K562 (cell line): ENCODE data around the gene UNC45A. TPM values are rescaled to one million over a fixed set of nuclear protein-coding genes. Genes with fewer than 3 reads are reported as not detected.

Experiments used
- ATAC-seq: fragments of 200-7000 bp; cut with Tn5 transposase; 3 replicates; pipeline ENCODE4 v1.9.1; 2020; ENCODE audit warnings: moderate library complexity
- BruUV-seq: library from RNA; stranded (reverse); fragments of 400-500 nt; replicated peaks from 2 replicates; lab custom pipeline; 2021; lab: Mats Ljungman, UMichigan
- CTCF ChIA-PET: fragments of 300-600 bp; formaldehyde crosslinking; extraction: SDS; loops from one replicate; lab custom pipeline; 2021; ENCODE audit warnings: low intra/inter-chr PET ratio; lab: Yijun Ruan, JAX
- POLR2A ChIA-PET: fragments of 300-600, 350-650 bp; sonication (Branson Sonifier 250); formaldehyde crosslinking; extraction: SDS; loops from one replicate; lab custom pipeline; 2021; ENCODE audit warnings: antibody characterized with exemption, inconsistent platforms; lab: Yijun Ruan, JAX
- DNase-seq, 4 experiments: peaks; one replicate each; pipeline versions ENCODE4 v3.0.0 to v3.0.0-alpha.2; 2011 to 2018; ENCODE audit warnings: low spot score in 3 of 4, mixed read lengths in 3 of 4; ENCODE audit errors: extremely low read depth in 1 of 4
- FAIRE-seq: peaks from 2 replicates; lab custom pipeline; 2011; peaks lifted over from hg19 to GRCh38; lab: Jason Lieb, UNC
- H2AFZ ChIP-seq: 2 replicates; pipeline ENCODE4 v1.6.0; 2011; ENCODE audit warnings: low read depth, low read length, control low read depth, inconsistent platforms
- H3K27ac ChIP-seq: fragments of 200-600 bp; 3 replicates; pipeline ENCODE4 v1.8.0; 2011; ENCODE audit warnings: low read depth, mild to moderate bottlenecking, control low read depth, inconsistent platforms, low read length, moderate library complexity, mixed read lengths; ENCODE audit errors: extremely low read depth
- H3K27me3 ChIP-seq, 2 experiments: fragments of 300-600 bp in 1 of 2; 2 replicates in 1 of 2; 3 replicates in 1 of 2; pipeline versions ENCODE4 v1.6.0 to v1.8.0; 2011; ENCODE audit warnings: inconsistent platforms in 2 of 2, low read length in 2 of 2, mild to moderate bottlenecking in 1 of 2, mixed read lengths in 1 of 2, moderate library complexity in 1 of 2; ENCODE audit not compliant: control insufficient read depth in 2 of 2, insufficient read depth in 2 of 2
- H3K36me3 ChIP-seq: fragments of 300-600 bp; 3 replicates; pipeline ENCODE4 v1.8.0; 2011; ENCODE audit warnings: mild to moderate bottlenecking, low read length, inconsistent platforms; ENCODE audit not compliant: control insufficient read depth, insufficient read depth
- H3K4me1 ChIP-seq, 2 experiments: fragments of 200-600 bp in 1 of 2; replicated peaks in 1 of 2; 2 replicates in 1 of 2; 3 replicates in 1 of 2; pipeline versions ENCODE4 v1.5.1 to v1.8.0; 2011; ENCODE audit warnings: inconsistent platforms in 2 of 2, low read length in 2 of 2, mild to moderate bottlenecking in 1 of 2, mixed read lengths in 1 of 2, moderate library complexity in 1 of 2; ENCODE audit not compliant: control insufficient read depth in 2 of 2, insufficient read depth in 2 of 2
- H3K4me2 ChIP-seq: 2 replicates; pipeline ENCODE4 v1.6.1; 2011; ENCODE audit warnings: low read length, control low read depth, inconsistent platforms, mixed read lengths; ENCODE audit not compliant: insufficient read depth
- H3K4me3 ChIP-seq: fragments of 200-600 bp; sonication (generic), shearing (Covaris generic); 2 replicates; pipeline ENCODE4 v1.5.1; 2016; ENCODE audit warnings: control low read depth, inconsistent platforms
- H3K79me2 ChIP-seq: fragments of 200-600 bp; 3 replicates; pipeline ENCODE4 v1.8.0; 2011; ENCODE audit warnings: low read length, inconsistent platforms; ENCODE audit not compliant: control insufficient read depth, insufficient read depth
- H3K9ac ChIP-seq, 2 experiments: 2 replicates each; pipeline versions ENCODE4 v1.6.0 to v1.6.1; 2011; ENCODE audit warnings: low read depth in 2 of 2, low read length in 2 of 2, control low read depth in 1 of 2, inconsistent platforms in 1 of 2, mild to moderate bottlenecking in 1 of 2, mixed read lengths in 1 of 2; ENCODE audit not compliant: insufficient read depth in 1 of 2
- H3K9me1 ChIP-seq: one replicate; pipeline ENCODE4 v1.6.0; 2011; ENCODE audit warnings: inconsistent platforms, mild to moderate bottlenecking, low read length, moderate library complexity; ENCODE audit not compliant: control insufficient read depth, insufficient read depth
- H3K9me3 ChIP-seq: replicated peaks from 2 replicates; pipeline ENCODE4 v1.5.1; 2011; ENCODE audit warnings: low read depth, low read length, inconsistent platforms; ENCODE audit not compliant: control insufficient read depth, insufficient read depth
- H4K20me1 ChIP-seq: replicated peaks from 2 replicates; pipeline ENCODE4 v1.6.1; 2011; ENCODE audit warnings: low read length, inconsistent platforms, mixed read lengths; ENCODE audit not compliant: control insufficient read depth, insufficient read depth
- CBX8 ChIP-seq: fragments of 200-600 bp; sonication (generic); IDR thresholded peaks from 2 replicates; pipeline ENCODE4 v1.6.1; 2012; ENCODE audit warnings: borderline replicate concordance, mixed run types, low read depth, mild to moderate bottlenecking, moderate library complexity, mixed read lengths, low read length, control low read depth, inconsistent platforms; ENCODE audit not compliant: poor library complexity, severe bottlenecking; ENCODE audit errors: extremely low read depth
- CREB3 ChIP-seq: fragments of 450-650 bp; conservative IDR thresholded peaks from 2 replicates; pipeline ENCODE4 v1.6.1; 2016; ENCODE audit warnings: missing genetic modification characterization, low read depth, mild to moderate bottlenecking, missing compliant biosample characterization, moderate library complexity
- CREB5 ChIP-seq: fragments of 250-450 bp; sonication (Bioruptor Pico); IDR thresholded peaks from 2 replicates; pipeline ENCODE4 v1.5.0; 2020; ENCODE audit warnings: mild to moderate bottlenecking
- MTA1 ChIP-seq: fragments of 450-650 bp; IDR thresholded peaks from 2 replicates; pipeline ENCODE4 v1.6.1; 2017; ENCODE audit warnings: borderline replicate concordance
- POLR2G ChIP-seq: fragments of 200-400 bp; formaldehyde crosslinking; IDR thresholded peaks from 2 replicates; pipeline ENCODE4 v1.6.1; 2017; ENCODE audit warnings: low read depth, mild to moderate bottlenecking, antibody characterized with exemption, low read length, moderate library complexity
- RBFOX2 ChIP-seq: fragments of 200-400 bp; formaldehyde crosslinking; IDR thresholded peaks from 2 replicates; pipeline ENCODE4 v1.6.1; 2017; ENCODE audit warnings: low read depth, mild to moderate bottlenecking, low read length, moderate library complexity
- ZBTB2 ChIP-seq: fragments of 450-650 bp; IDR thresholded peaks from 2 replicates; pipeline ENCODE4 v1.6.1; 2016; ENCODE audit warnings: antibody characterized with exemption
- WGBS: fragments of 100-300 bp; shearing (Covaris generic); methylation state at CpG from one replicate; pipeline ENCODE4 v1.1.6; 2016; ENCODE audit warnings: low coverage, mixed read lengths; ENCODE audit not compliant: insufficient coverage; ENCODE audit errors: missing lambda C conversion rate; 5-methylcytosine and 5-hydroxymethylcytosine counted together
- in situ Hi-C: fragments of 300-500 bp; cut with MboI; formaldehyde crosslinking; loops from 4 replicates; pipeline ENCODE4 v1.15.0; 2018; ENCODE audit warnings: inconsistent platforms, mixed read lengths
- intact Hi-C: fragments of 100-400 bp; cut with micrococcal nuclease; formaldehyde crosslinking; loops from 2 replicates; pipeline ENCODE4 v1.14.2; 2022
- polyA plus RNA-seq, 8 experiments: library from polyadenylated mRNA; depleted of rRNA in 4 of 8; stranded (reverse) in 5 of 8; unstranded in 3 of 8; fragments of >200 nt; fragmentation: Nextera tagmentation in 2 of 8; fragmentation: Illumina TruSeq in 1 of 8; extraction: Ambion mirVana in 2 of 8; extraction: Trizol in 1 of 8; gene quantifications; 2 replicates each; pipeline versions ENCODE4 v1.2.1 to v1.2.3, GENCODE V29; 2011 to 2014; ENCODE audit warnings: inconsistent platforms in 1 of 8, missing spikeins in 1 of 8
- total RNA-seq, 7 experiments: library from RNA; depleted of rRNA in 6 of 7; stranded (reverse); fragments of >200 nt in 6 of 7; fragmentation: Illumina TruSeq in 2 of 7; extraction: Trizol in 2 of 7; gene quantifications; 2 replicates each; pipeline versions ENCODE4 v1.2.1 to v1.2.3, GENCODE V29; 2011 to 2021; ENCODE audit warnings: low replicate concordance in 1 of 7

Gene UNC45A
- total and polyA plus RNA-seq, 9 of the 15 experiments (the other 6 are each of a cell fraction or from before 2014, with no cell fraction given): 22.4 to 79.3 (median 43.7) TPM

GRCh38 chr15:90910441-90911301 lies 24.4 kb upstream of the UNC45A start:
- peaks cover 4% of the 10 kb centered on the region for H3K9me1 ChIP-seq
- WGBS: 97% methylated on average over 21 of the region's 24 CpGs
- in situ Hi-C loops (no loop called here), intact Hi-C loops (no loop called here)
- no peaks in the 10 kb centered on the region for H3K27me3 ChIP-seq
- FAIRE-seq (no peak), DNase-seq (no peak)
- H3K4me1 ChIP-seq: peaks cover 8 to 51% of the 10 kb centered on the region in 2 experiments
- H4K20me1 ChIP-seq: no peaks in the 10 kb centered on the region
- no peak overlapping the region for H2AFZ ChIP-seq
- CTCF ChIA-PET: no interaction called here
- no peak overlapping the region for H3K27ac ChIP-seq
- H3K4me2 ChIP-seq: no peak overlapping the region
- H3K36me3 ChIP-seq: peaks cover 96% of the 10 kb centered on the region
- H3K9ac ChIP-seq: peak overlapping the region in 1 of 2 experiments; percentile 67; a peak in 2 of 4 replicates
- no TSS peak for BruUV-seq
- TF ChIP-seq MTA1 (no peak), CBX8 (no peak), POLR2G (peak; percentile 37; the same call in 1 of the 2 replicates), CREB5 (CRISPR knock-in tag) (no peak), RBFOX2 (peak; percentile 47), ZBTB2 (no peak), CREB3 (no peak)
- TF ChIP-seq, all 486 proteins: peak for 2
- peaks cover 15% of the 10 kb centered on the region for H3K79me2 ChIP-seq
- 0 out of 3 replicates have a peak, but pooled peaks have one; percentile 5 for ATAC-seq
- POLR2A ChIA-PET: interaction anchor here (0.5 to 2.3 kb wide), 5 partner anchors 9 to 171 kb away, joined by 3 to 17 read pairs (median 4); no protein-coding TSS in a partner anchor
- H3K4me3 ChIP-seq: no peak overlapping the region
- H3K9me3 ChIP-seq: no peaks in the 10 kb centered on the region
